Peyer's patch (tissue), 4 donors: ENCODE results near the gene EEF1AKMT3.

Experiments used
- CTCF ChIP-seq, 6 experiments: fragments of 450-650 bp in 4 of 6; fragments of 200-600 bp in 2 of 6; sonication (generic) in 1 of 6; IDR thresholded peaks; one replicate each; pipeline ENCODE4 v1.5.1; 2017 to 2019; ENCODE audit warnings: antibody characterized with exemption in 6 of 6, mild to moderate bottlenecking in 3 of 6, moderate library complexity in 1 of 6
- POLR2A ChIP-seq, 2 donors: fragments of 450-650 bp; IDR thresholded peaks; one replicate each; pipeline ENCODE4 v1.5.1; 2017; ENCODE audit warnings: antibody characterized with exemption in 2 of 2, mild to moderate bottlenecking in 2 of 2, moderate library complexity in 2 of 2

DNA sequence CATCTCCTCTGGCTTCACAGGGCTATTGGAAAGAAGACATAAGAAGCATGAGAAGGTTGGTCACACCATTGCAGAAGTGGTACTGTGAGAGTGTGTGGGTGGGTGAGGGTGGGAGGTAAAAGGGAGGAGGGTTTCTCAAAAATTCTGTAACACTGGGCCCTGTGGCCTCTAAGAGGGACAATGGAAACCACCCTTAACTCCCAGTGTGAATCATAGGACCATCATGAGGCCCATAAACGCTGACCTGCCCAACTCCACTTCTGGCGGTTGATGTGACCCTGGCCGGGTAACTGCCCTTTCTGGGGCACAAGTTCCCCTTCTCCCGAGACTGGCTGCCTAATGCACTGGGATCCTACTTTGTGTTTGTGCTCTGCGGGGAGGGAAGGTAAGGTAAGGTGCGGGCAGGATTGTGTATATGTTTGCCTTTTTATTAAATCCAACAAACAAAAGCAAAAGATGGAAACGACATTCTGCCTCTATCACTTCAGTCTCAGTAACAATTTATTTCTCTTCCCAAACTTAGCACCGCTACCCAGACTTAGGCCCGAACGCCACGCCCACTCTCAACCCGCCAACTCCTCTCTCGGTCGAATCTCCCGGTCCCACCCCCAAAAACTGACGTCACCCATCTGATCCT lies 1.1 kb upstream of the EEF1AKMT3 start:
- TF ChIP-seq CTCF (IDR thresholded peaks at IDR 0.05) (no peak), POLR2A (IDR thresholded peaks at IDR 0.05) (no peak)
